GM18909 (cell line): ENCODE results near the gene SYNGR3.
A peak's percentile ranks its signal among the peaks of the same experiment; 100 is the strongest.
"Not testable (repeated sequence)": the region's sequence is repeated elsewhere in the genome, so short reads cannot be mapped to it uniquely, and the experiment has no call there.

Experiments
- ATAC-seq: cut with Tn5 transposase; IDR thresholded peaks from one replicate; pipeline ENCODE4 v1.9.1; 2021; ENCODE audit warnings: mild to moderate bottlenecking; ENCODE audit not compliant: unreplicated experiment, poor library complexity

Gene SYNGR3

DNA sequence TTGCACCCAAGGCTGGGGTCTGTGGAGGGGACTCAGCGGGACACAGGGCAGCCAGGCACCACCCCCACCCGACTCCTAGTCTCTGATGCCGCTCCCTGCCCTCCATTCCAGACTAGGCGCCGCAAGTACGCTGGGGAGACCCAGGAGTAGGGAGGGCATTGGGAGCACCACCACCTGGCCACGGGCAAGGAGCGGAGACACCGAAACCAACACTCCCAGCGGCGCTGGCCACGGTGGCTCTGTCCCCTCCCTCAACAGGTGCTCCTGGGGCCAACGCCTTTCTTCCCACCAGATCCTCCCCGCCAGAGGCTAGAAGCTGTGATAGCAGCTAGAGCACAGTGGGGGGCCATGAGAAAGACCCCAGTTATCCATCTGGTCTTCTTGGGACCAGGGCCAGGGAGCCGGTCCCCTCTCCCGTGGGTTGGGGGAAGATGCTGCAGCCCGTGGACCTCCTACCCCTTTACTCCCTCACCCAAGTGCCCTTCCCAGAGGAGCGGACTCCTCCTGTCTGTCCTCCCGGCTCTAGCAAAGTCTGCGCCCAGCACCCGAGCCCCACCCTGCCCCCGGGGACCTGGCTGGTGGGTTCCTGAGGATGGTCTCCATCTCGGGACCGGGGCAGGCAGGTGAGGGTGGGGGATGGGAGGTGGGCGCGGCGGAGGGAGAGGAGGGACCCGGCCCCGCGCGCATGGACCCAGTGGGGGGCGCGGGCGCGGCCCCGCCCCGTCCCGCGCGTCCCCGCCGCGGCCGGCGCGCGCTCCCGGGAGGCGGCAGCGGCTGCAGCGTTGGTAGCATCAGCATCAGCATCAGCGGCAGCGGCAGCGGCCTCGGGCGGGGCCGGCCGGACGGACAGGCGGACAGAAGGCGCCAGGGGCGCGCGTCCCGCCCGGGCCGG, at the start of gene SYNGR3:
SYNGR3 (plus strand) TSS at position 762 of the 892 bp plus-strand sequence. CDS start 133 bp downstream, outside the sequence.
- ATAC-seq = no peak

DNA sequence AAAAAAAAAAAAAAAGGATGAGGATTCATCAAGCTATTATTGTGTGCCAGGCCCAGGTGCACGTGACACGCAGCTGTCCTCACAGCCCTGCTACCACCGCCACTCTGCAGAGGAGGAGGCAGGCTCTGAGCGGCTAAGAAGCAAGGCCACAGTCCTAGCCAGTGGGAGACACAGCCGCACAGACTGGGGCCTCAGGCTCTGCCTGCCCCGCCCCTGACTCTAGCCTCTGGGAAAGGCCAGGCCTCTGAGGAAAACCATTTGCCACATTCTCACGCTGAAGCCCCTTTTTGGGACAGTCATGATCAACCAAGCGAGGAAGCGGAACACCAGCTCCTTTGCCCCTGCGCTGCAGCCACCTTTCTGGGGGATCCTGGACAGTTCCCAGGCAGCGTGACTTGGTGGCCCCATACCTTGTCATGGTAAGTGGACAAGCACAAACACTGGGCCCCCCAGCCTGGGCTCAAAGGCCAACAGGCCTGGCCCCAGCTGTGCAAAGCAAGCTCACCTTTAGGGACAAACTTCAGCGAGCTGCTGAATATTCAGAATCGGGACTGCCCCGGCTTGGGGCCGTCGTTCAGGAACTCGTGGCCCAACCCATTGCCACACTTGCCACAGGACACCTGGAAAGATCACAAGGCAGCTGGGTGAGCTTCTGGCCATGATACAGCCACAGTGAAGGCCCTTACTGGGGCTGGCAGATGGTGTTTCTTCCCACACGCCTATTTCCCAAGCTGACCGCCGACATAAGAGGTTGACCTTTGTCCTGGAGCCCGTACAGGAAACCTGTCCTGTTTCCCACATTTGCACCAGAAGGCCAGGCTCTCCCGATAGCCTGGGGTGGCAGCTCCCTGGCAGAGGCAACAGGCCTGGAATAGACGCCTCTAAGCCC, 49.3 kb upstream of the SYNGR3 start:
- no peak for ATAC-seq

GRCh38 chr16:1941162-1942046, 48.4 kb upstream of the SYNGR3 start:
- no peak for ATAC-seq

- ATAC-seq = no peak
Observed at GRCh38 chr16:1942047-1942809, 47.5 kb upstream of the SYNGR3 start.

DNA sequence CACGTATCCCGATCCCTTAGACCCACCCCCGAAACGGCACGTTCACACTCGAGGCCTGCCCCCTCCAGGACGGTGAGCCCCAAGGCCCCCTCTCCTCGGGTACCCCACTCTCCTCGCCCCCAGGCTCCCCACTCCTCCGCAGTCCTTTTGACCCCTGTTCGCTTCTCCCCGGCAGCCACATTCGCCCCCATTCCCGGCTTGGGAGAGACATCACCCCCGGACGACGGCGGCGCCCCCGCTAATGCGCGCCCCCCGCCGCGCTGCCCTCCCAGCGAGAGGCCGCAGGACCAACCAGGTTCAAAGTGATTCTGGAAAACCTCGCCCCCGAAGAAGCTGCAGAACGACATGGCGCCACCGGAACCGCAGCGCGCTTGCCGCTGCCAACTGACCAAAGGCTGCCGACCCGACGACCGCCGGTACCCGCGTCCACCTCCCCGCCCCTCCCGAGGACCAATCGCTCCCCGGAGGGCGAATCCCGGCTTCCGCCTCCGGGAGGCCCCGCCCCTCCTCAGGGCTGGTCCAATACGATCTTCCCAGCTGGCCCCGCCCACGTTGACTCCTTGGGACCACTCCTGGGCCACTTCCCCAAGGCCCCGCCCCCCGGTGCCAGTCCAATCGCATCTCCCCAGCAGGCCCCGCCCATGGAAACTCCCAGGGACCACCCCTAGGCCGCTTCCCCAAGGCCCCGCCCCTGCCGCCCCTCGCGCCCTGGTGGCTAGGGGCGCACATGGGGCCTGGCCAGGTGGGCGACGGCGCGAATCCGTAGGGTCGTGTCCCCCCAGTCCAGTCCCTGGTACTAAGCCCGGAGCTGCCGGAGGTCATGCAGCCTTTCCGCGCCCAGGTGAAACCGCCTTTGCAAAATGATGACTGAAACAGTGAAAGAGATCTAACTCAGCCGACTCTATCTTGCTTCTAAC, 46.7 kb upstream of the SYNGR3 start, which contains the start of gene MSRB1:
MSRB1 (minus strand) TSS at position 390 of the 917 bp plus-strand sequence; CDS start at position 347, 43 bp downstream.
- peak; percentile 91 for ATAC-seq

- ATAC-seq = no peak
Observed at GRCh38 chr16:1944612-1945199, 45.1 kb upstream of the SYNGR3 start.

GRCh38 chr16:1945559-1946391, 44.0 kb upstream of the SYNGR3 start:
- no peak for ATAC-seq

GRCh38 chr16:1946495-1947368, 43.0 kb upstream of the SYNGR3 start:
- no peak for ATAC-seq

DNA sequence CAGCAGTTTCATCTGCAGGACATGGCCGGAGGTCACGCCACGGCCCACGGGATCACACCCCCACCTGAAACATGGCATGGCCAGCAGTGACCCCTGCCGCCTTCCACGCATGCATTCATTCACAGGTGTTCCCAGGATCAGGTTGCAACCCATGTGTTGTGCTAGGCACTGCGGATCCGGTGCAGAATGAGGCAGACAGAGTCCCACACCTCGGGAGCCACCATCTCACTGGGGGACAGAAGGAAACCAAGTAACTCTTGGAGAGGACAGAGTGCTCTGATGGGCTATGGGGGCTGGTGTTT, 42.5 kb upstream of the SYNGR3 start:
- no peak for ATAC-seq

- no peak for ATAC-seq
Observed at GRCh38 chr16:1949507-1949906, 40.3 kb upstream of the SYNGR3 start.

DNA sequence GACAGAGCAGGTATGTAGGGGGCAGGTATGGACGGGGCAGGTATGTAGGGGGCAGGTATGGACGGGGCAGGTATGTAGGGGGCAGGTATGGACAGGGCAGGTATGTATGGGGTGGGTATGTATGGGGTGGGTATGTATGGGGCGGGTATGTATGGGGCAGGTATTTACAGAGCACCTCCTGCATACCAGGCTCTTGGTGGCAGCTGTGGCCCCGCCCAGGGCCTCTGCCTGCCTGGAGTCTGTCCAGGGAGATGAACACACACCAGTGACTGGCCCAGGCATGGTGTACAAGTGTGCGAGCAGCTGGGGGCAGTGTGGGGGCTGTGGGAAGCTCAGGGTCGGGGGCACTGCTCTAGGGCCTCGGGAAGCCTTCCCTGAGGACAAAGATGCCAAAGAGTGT, 39.7 kb upstream of the SYNGR3 start:
- no peak for ATAC-seq

GRCh38 chr16:1950559-1950958, 39.2 kb upstream of the SYNGR3 start:
- no peak for ATAC-seq

- ATAC-seq = no peak
Observed at GRCh38 chr16:1953734-1954133, 36.0 kb upstream of the SYNGR3 start.

- not testable (repeated sequence) for ATAC-seq
Observed at GRCh38 chr16:1957434-1958142, 32.2 kb upstream of the SYNGR3 start.

- not testable (repeated sequence) for ATAC-seq
Observed at GRCh38 chr16:1958143-1958491, 31.7 kb upstream of the SYNGR3 start.
